HepG2 (cell line): ENCODE data around the gene GALNT15. TPM values are rescaled to one million over a fixed set of nuclear protein-coding genes. Genes with fewer than 3 reads are reported as not detected.

ENCODE experiments used
- ATAC-seq: fragments of 200-7000 bp; cut with Tn5 transposase; 3 replicates; pipeline ENCODE4 v1.9.1; 2020; ENCODE audit warnings: mild to moderate bottlenecking, moderate library complexity
- BruUV-seq: library from RNA; stranded (reverse); fragments of 400-500 nt; replicated peaks from 2 replicates; lab custom pipeline; 2021; lab: Mats Ljungman, UMichigan
- CTCF ChIA-PET: fragments of 300-600 bp; formaldehyde crosslinking; extraction: SDS; loops from one replicate; lab custom pipeline; 2021; ENCODE audit warnings: low total read pairs, inconsistent platforms, low intra/inter-chr PET ratio; lab: Yijun Ruan, JAX
- POLR2A ChIA-PET: fragments of 350-600 bp; sonication (Branson Sonifier 250); formaldehyde crosslinking; loops from one replicate; lab custom pipeline; 2020; ENCODE audit warnings: antibody characterized with exemption, inconsistent platforms; lab: Yijun Ruan, JAX
- DNase-seq: peaks from one replicate; pipeline ENCODE4 v3.0.0-alpha.2; 2015; ENCODE audit warnings: low spot score
- FAIRE-seq: peaks from 3 replicates; lab custom pipeline; 2011; peaks lifted over from hg19 to GRCh38; lab: Jason Lieb, UNC
- H2AFZ ChIP-seq: one replicate; pipeline ENCODE4 v1.6.1; 2011; ENCODE audit warnings: low read length, inconsistent platforms
- H3K27ac ChIP-seq: fragments of 300-600 bp; 3 replicates; pipeline ENCODE4 v1.8.0; 2011; ENCODE audit warnings: mixed run types, mild to moderate bottlenecking, mixed read lengths, low read length, inconsistent platforms; ENCODE audit not compliant: insufficient read depth; ENCODE audit errors: extremely low read length
- H3K27me3 ChIP-seq, 2 experiments: fragments of 200-600 bp in 1 of 2; 2 replicates in 1 of 2; 3 replicates in 1 of 2; pipeline versions ENCODE4 v1.6.0 to v1.8.0; 2011; ENCODE audit warnings: low read length in 2 of 2, mild to moderate bottlenecking in 2 of 2, moderate library complexity in 2 of 2, inconsistent platforms in 1 of 2; ENCODE audit not compliant: insufficient read depth in 2 of 2, control insufficient read depth in 1 of 2
- H3K36me3 ChIP-seq, 2 experiments: fragments of 200-600 bp in 1 of 2; replicated peaks in 1 of 2; 2 replicates in 1 of 2; 3 replicates in 1 of 2; pipeline versions ENCODE4 v1.5.1 to v1.8.0; 2011; ENCODE audit warnings: low read length in 2 of 2, inconsistent platforms in 1 of 2; ENCODE audit not compliant: insufficient read depth in 2 of 2, control insufficient read depth in 1 of 2
- H3K4me1 ChIP-seq: 2 replicates; pipeline ENCODE4 v1.5.1; 2012; ENCODE audit warnings: low read length, inconsistent platforms; ENCODE audit not compliant: insufficient read depth
- H3K4me2 ChIP-seq: 2 replicates; pipeline ENCODE4 v1.6.0; 2011; ENCODE audit warnings: low read depth, low read length, inconsistent platforms
- H3K4me3 ChIP-seq, 3 experiments: fragments of 200-600 bp in 1 of 3; sonication (generic), shearing (Covaris generic) in 1 of 3; replicated peaks in 1 of 3; 2 replicates each; pipeline ENCODE4 v1.5.1; 2011 to 2016; ENCODE audit warnings: low read length in 3 of 3, inconsistent platforms in 2 of 3, low read depth in 2 of 3, mild to moderate bottlenecking in 2 of 3, control low read depth in 1 of 3, mixed read lengths in 1 of 3; ENCODE audit not compliant: insufficient read depth in 1 of 3
- H3K79me2 ChIP-seq: one replicate; pipeline ENCODE4 v1.6.1; 2011; ENCODE audit warnings: low read length, inconsistent platforms; ENCODE audit not compliant: insufficient read depth
- H3K9ac ChIP-seq: 2 replicates; pipeline ENCODE4 v1.6.0; 2011; ENCODE audit warnings: mild to moderate bottlenecking, low read depth, low read length, inconsistent platforms; ENCODE audit not compliant: insufficient read depth
- H3K9me3 ChIP-seq: 2 replicates; pipeline ENCODE4 v1.5.1; 2012; ENCODE audit warnings: mild to moderate bottlenecking, low read length
- H4K20me1 ChIP-seq: 2 replicates; pipeline ENCODE4 v1.6.0; 2011; ENCODE audit warnings: inconsistent platforms, mild to moderate bottlenecking, low read length, moderate library complexity; ENCODE audit not compliant: insufficient read depth
- FOXJ3 ChIP-seq: sonication (generic); formaldehyde crosslinking; IDR thresholded peaks from 2 replicates; pipeline ENCODE4 v1.4.0; 2020; ENCODE audit warnings: missing genetic modification reagents, mild to moderate bottlenecking, borderline replicate concordance
- FOXP4 ChIP-seq: sonication (generic); formaldehyde crosslinking; IDR thresholded peaks from 2 replicates; pipeline ENCODE4 v1.4.0; 2020; ENCODE audit warnings: missing genetic modification reagents
- HNF4G ChIP-seq, 2 experiments: sonication (generic) in 1 of 2; formaldehyde crosslinking in 1 of 2; IDR thresholded peaks; 2 replicates each; pipeline versions ENCODE4 v1.4.0 to v1.6.1; 2011 to 2020; ENCODE audit warnings: borderline replicate concordance in 2 of 2, low read depth in 2 of 2, mild to moderate bottlenecking in 2 of 2, low read length in 1 of 2, missing genetic modification reagents in 1 of 2, moderate library complexity in 1 of 2
- MIXL1 ChIP-seq: IDR thresholded peaks from 2 replicates; pipeline ENCODE4 v1.6.1; 2016
- POLR2A ChIP-seq, 2 experiments: IDR thresholded peaks; 2 replicates each; pipeline ENCODE4 v1.6.1; 2011; ENCODE audit warnings: low read depth in 2 of 2, low read length in 2 of 2, mild to moderate bottlenecking in 1 of 2, moderate library complexity in 1 of 2; ENCODE audit not compliant: insufficient read depth in 1 of 2
- POLR2AphosphoS2 ChIP-seq: IDR thresholded peaks from 2 replicates; pipeline ENCODE4 v1.6.1; 2011; ENCODE audit warnings: low read depth, low read length, improper control_type of control experiment
- SKI ChIP-seq: fragments of 450-650 bp; IDR thresholded peaks from one replicate; pipeline ENCODE4 v1.6.1; 2018; ENCODE audit warnings: mild to moderate bottlenecking; ENCODE audit not compliant: partially characterized antibody
- ZBTB2 ChIP-seq: sonication (generic); formaldehyde crosslinking; IDR thresholded peaks from 2 replicates; pipeline ENCODE4 v1.8.0; 2022; ENCODE audit warnings: low read depth, missing genetic modification reagents
- ZFP82 ChIP-seq: sonication (generic); formaldehyde crosslinking; IDR thresholded peaks from 2 replicates; pipeline ENCODE4 v1.5.1; 2020; ENCODE audit warnings: mild to moderate bottlenecking, missing genetic modification reagents, borderline replicate concordance
- ZNF503 ChIP-seq: sonication (generic); formaldehyde crosslinking; IDR thresholded peaks from 2 replicates; pipeline ENCODE4 v1.4.0; 2020; ENCODE audit warnings: missing genetic modification reagents
- ZNF564 ChIP-seq: sonication (generic); formaldehyde crosslinking; IDR thresholded peaks from 2 replicates; pipeline ENCODE4 v1.8.1; 2023; ENCODE audit warnings: mild to moderate bottlenecking, missing genetic modification reagents
- ZNF589 ChIP-seq: sonication (generic); formaldehyde crosslinking; conservative IDR thresholded peaks from 2 replicates; pipeline ENCODE4 v1.8.0; 2022; ENCODE audit warnings: mild to moderate bottlenecking, moderate library complexity, missing genetic modification reagents
- ZNF777 ChIP-seq: sonication (generic); formaldehyde crosslinking; IDR thresholded peaks from 2 replicates; pipeline ENCODE4 v1.4.0; 2020; ENCODE audit warnings: missing genetic modification reagents
- WGBS: methylation state at CpG from one replicate; pipeline ENCODE4 v1.1.6; 2017; ENCODE audit warnings: low lambda C conversion rate; 5-methylcytosine and 5-hydroxymethylcytosine counted together
- in situ Hi-C: cut with HindIII; loops from 2 replicates; pipeline ENCODE4 v1.10.0; 2017; ENCODE audit warnings: low pct_unique_long_range_greater_than_20kb; ENCODE audit not compliant: extremely low pct_ligation_motif_present
- intact Hi-C: fragments of 100-400 bp; cut with micrococcal nuclease; formaldehyde crosslinking; loops from one replicate; pipeline ENCODE4 v1.10.0; 2022; ENCODE audit not compliant: unreplicated experiment
- polyA plus RNA-seq, 8 experiments: library from polyadenylated mRNA; depleted of rRNA in 3 of 8; stranded (reverse) in 7 of 8; unstranded in 1 of 8; fragments of >200 nt; fragmentation: Illumina TruSeq in 4 of 8; extraction: Trizol in 4 of 8; gene quantifications; 2 replicates each; pipeline versions ENCODE4 v1.2.1 to v1.2.3, GENCODE V29; 2011 to 2016; ENCODE audit warnings: low read depth in 4 of 8, missing spikeins in 1 of 8, mixed read lengths in 1 of 8; ENCODE audit not compliant: insufficient read depth in 1 of 8
- total RNA-seq, 5 experiments: library from RNA; depleted of rRNA; stranded (reverse); fragments of >200 nt; fragmentation: Illumina TruSeq; extraction: Trizol; gene quantifications; 2 replicates each; pipeline ENCODE4 v1.2.3, GENCODE V29; 2016; ENCODE audit warnings: low read depth in 1 of 5
- TF ChIP-seq, protein P1 (sequence below): sonication (generic); formaldehyde crosslinking; IDR thresholded peaks from 2 replicates; pipeline ENCODE4 v1.8.0; 2022; ENCODE audit warnings: mild to moderate bottlenecking, missing genetic modification reagents, borderline replicate concordance

The GALNT15 gene
- total and polyA plus RNA-seq, 2 of the 13 experiments (the other 11 are each of a cell fraction or from before 2014, with no cell fraction given), result 0.02 to 0.04 TPM

- Histone ChIP-seq H3K4me2 (peak overlapping the region; percentile 73), H4K20me1 (no peaks in the 10 kb centered on the region), H2AFZ (peak overlapping the region; percentile 83), H3K27me3 (no peaks in the 10 kb centered on the region; a peak in 1 of 5 replicates), H3K36me3 (peaks cover 1 to 32% of the 10 kb centered on the region in 2 experiments; a peak in 3 of 5 replicates), H3K79me2 (peaks cover 63% of the 10 kb centered on the region), H3K27ac (peak overlapping the region; percentile 93), H3K4me1 (peaks cover 36% of the 10 kb centered on the region), H3K9ac (peak overlapping the region; percentile 95), H3K4me3 (peak overlapping the region; percentile 81 to 97 (median 97)), H3K9me3 (no peaks in the 10 kb centered on the region)
- DNase-seq (no peak), ATAC-seq (no peak), FAIRE-seq (no peak)
- 0% methylated on average over 4 of the region's 6 CpGs for WGBS
- in situ Hi-C loops, result no loop called here
- TF ChIP-seq, protein P1, sequence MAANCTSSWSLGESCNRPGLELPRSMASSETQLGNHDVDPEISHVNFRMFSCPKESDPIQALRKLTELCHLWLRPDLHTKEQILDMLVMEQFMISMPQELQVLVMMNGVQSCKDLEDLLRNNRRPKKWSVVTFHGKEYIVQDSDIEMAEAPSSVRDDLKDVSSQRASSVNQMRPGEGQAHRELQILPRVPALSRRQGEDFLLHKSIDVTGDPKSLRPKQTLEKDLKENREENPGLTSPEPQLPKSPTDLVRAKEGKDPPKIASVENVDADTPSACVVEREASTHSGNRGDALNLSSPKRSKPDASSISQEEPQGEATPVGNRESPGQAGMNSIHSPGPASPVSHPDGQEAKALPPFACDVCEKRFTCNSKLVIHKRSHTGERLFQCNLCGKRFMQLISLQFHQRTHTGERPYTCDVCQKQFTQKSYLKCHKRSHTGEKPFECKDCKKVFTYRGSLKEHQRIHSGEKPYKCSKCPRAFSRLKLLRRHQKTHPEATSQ (CRISPR knock-in tag), result no peak
- TF ChIP-seq ZNF564 (CRISPR knock-in tag) (0 out of 2 replicates have a peak, but pooled peaks have one; percentile 26), HNF4G (IDR thresholded peaks at IDR 0.05; ENCODE audit: borderline replicate concordance, low read depth, low read length) (no peak), HNF4G (CRISPR knock-in tag; IDR thresholded peaks at IDR 0.05; ENCODE audit: borderline replicate concordance, low read depth) (no peak), MIXL1 (peak; percentile 1; the same call in 1 of the 2 replicates), ZFP82 (CRISPR knock-in tag) (peak; percentile 51; the same call in 1 of the 2 replicates), FOXP4 (0 out of 2 replicates have a peak, but pooled peaks have one; percentile 1), ZNF503 (0 out of 2 replicates have a peak, but pooled peaks have one; percentile 3), ZNF589 (CRISPR knock-in tag) (0 out of 2 replicates have a peak, but pooled peaks have one; percentile 12), POLR2AphosphoS2 (peak; percentile 29; the same call in 1 of the 2 replicates), FOXJ3 (0 out of 2 replicates have a peak, but pooled peaks have one; percentile 6), ZBTB2 (0 out of 2 replicates have a peak, but pooled peaks have one; percentile 6), POLR2A (IDR thresholded peaks at IDR 0.05; ENCODE audit: insufficient read depth in 1 of 2, low read depth in 2 of 2, low read length in 2 of 2) (peak in 1 of 2 experiments; percentile 52; a peak in 2 of 4 replicates), ZNF777 (CRISPR knock-in tag) (0 out of 2 replicates have a peak, but pooled peaks have one; percentile 5), SKI (no peak)
- ChIA-PET CTCF (interaction anchor here (1.1 kb wide), 1 partner anchor 18 kb away, joined by 3 read pairs; no protein-coding TSS in a partner anchor), POLR2A (interaction anchor here (1.0 to 3.2 kb wide), 8 partner anchors 13 to 1477 kb away, joined by 4 to 112 read pairs (median 4); partner anchors contain the start of gene TBC1D5)
- BruUV-seq, result TSS peak; percentile 85
- intact Hi-C loops, result no loop called here
These were observed 90.9 kb downstream of the GALNT15 start for GRCh38 chr3:16265455-16265786.
